KOPT-K1 (cell line): ENCODE data around the gene SLC49A4.

Experiments used
- H3K27ac ChIP-seq: fragments of 200-600 bp; sonication (generic); 2 replicates; pipeline ENCODE4 v1.5.1; 2016; ENCODE audit warnings: antibody characterized with exemption, mild to moderate bottlenecking, low read depth, low read length; ENCODE audit not compliant: poor library complexity, severe bottlenecking
- H3K36me3 ChIP-seq: fragments of 200-600 bp; sonication (generic); 2 replicates; pipeline ENCODE4 v1.5.1; 2017; ENCODE audit warnings: antibody characterized with exemption, mild to moderate bottlenecking, low read length, moderate library complexity; ENCODE audit not compliant: insufficient read depth
- H3K9me3 ChIP-seq: fragments of 200-600 bp; sonication (generic); 2 replicates; pipeline ENCODE4 v1.5.1; 2017; ENCODE audit warnings: antibody characterized with exemption, low read length, mild to moderate bottlenecking; ENCODE audit not compliant: insufficient read depth, poor library complexity, severe bottlenecking

SLC49A4 gene

GRCh38 chr3:122893754-122894668 is 99.1 kb downstream of the SLC49A4 start:
- Histone ChIP-seq H3K27ac (no peak overlapping the region), H3K9me3 (no peaks in the 10 kb centered on the region), H3K36me3 (no peaks in the 10 kb centered on the region)

GRCh38 chr3:122898298-122898697 is 103.4 kb downstream of the SLC49A4 start:
- no peaks in the 10 kb centered on the region for H3K36me3 ChIP-seq
- no peaks in the 10 kb centered on the region for H3K9me3 ChIP-seq
- no peak overlapping the region for H3K27ac ChIP-seq

GRCh38 chr3:122902326-122902725 is 107.5 kb downstream of the SLC49A4 start:
- no peaks in the 10 kb centered on the region for H3K36me3 ChIP-seq
- peaks cover 20% of the 10 kb centered on the region for H3K9me3 ChIP-seq
- H3K27ac ChIP-seq: no peak overlapping the region

GRCh38 chr3:122903171-122903570 is 108.3 kb downstream of the SLC49A4 start:
- H3K27ac ChIP-seq: no peak overlapping the region
- H3K9me3 ChIP-seq: peaks cover 20% of the 10 kb centered on the region
- H3K36me3 ChIP-seq: no peaks in the 10 kb centered on the region

- no peak overlapping the region for H3K27ac ChIP-seq
- H3K36me3 ChIP-seq: no peaks in the 10 kb centered on the region
- H3K9me3 ChIP-seq: peaks cover 20% of the 10 kb centered on the region
Observed at GRCh38 chr3:122907471-122907870, 112.6 kb downstream of the SLC49A4 start.

GRCh38 chr3:122908251-122908650 is 113.4 kb downstream of the SLC49A4 start:
- no peak overlapping the region for H3K27ac ChIP-seq
- H3K9me3 ChIP-seq: peaks cover 20% of the 10 kb centered on the region
- H3K36me3 ChIP-seq: no peaks in the 10 kb centered on the region

GRCh38 chr3:122911901-122912300 is 117.0 kb downstream of the SLC49A4 start:
- no peaks in the 10 kb centered on the region for H3K36me3 ChIP-seq
- H3K9me3 ChIP-seq: peaks cover 2% of the 10 kb centered on the region
- no peak overlapping the region for H3K27ac ChIP-seq

GRCh38 chr3:122912772-122913538 is 118.1 kb downstream of the SLC49A4 start:
- no peak overlapping the region for H3K27ac ChIP-seq
- H3K36me3 ChIP-seq: no peaks in the 10 kb centered on the region
- no peaks in the 10 kb centered on the region for H3K9me3 ChIP-seq

GRCh38 chr3:122913539-122914100 is 118.8 kb downstream of the SLC49A4 start:
- H3K9me3 ChIP-seq: no peaks in the 10 kb centered on the region
- no peaks in the 10 kb centered on the region for H3K36me3 ChIP-seq
- no peak overlapping the region for H3K27ac ChIP-seq

GRCh38 chr3:122915300-122916055 is 120.6 kb downstream of the SLC49A4 start:
- Histone ChIP-seq H3K36me3 (no peaks in the 10 kb centered on the region), H3K9me3 (no peaks in the 10 kb centered on the region), H3K27ac (no peak overlapping the region)

GRCh38 chr3:122916084-122916483 is 121.2 kb downstream of the SLC49A4 start:
- Histone ChIP-seq H3K27ac (no peak overlapping the region), H3K9me3 (no peaks in the 10 kb centered on the region), H3K36me3 (no peaks in the 10 kb centered on the region)

GRCh38 chr3:122916580-122916979 is 121.7 kb downstream of the SLC49A4 start:
- Histone ChIP-seq H3K36me3 (no peaks in the 10 kb centered on the region), H3K27ac (no peak overlapping the region), H3K9me3 (no peaks in the 10 kb centered on the region)

GRCh38 chr3:122917412-122917811 is 122.5 kb downstream of the SLC49A4 start:
- no peak overlapping the region for H3K27ac ChIP-seq
- no peaks in the 10 kb centered on the region for H3K36me3 ChIP-seq
- no peaks in the 10 kb centered on the region for H3K9me3 ChIP-seq

- H3K9me3 ChIP-seq: no peaks in the 10 kb centered on the region
Observed at GRCh38 chr3:122918576-122919290, 123.9 kb downstream of the SLC49A4 start.

More at GRCh38 chr3:122918576-122919290, 123.9 kb downstream of the SLC49A4 start:
- H3K36me3 ChIP-seq: no peaks in the 10 kb centered on the region
- no peak overlapping the region for H3K27ac ChIP-seq
